ENCODE results near the gene DNMT3L. TPM values are rescaled to one million over a fixed set of nuclear protein-coding genes. Genes with fewer than 3 reads are reported as not detected.
"Not testable (repeated sequence)": the region's sequence is repeated elsewhere in the genome, so short reads cannot be mapped to it uniquely, and the experiment has no call there.

The DNMT3L gene
- total and polyA plus RNA-seq, 4 experiments from 2014 or later = not detected

DNA sequence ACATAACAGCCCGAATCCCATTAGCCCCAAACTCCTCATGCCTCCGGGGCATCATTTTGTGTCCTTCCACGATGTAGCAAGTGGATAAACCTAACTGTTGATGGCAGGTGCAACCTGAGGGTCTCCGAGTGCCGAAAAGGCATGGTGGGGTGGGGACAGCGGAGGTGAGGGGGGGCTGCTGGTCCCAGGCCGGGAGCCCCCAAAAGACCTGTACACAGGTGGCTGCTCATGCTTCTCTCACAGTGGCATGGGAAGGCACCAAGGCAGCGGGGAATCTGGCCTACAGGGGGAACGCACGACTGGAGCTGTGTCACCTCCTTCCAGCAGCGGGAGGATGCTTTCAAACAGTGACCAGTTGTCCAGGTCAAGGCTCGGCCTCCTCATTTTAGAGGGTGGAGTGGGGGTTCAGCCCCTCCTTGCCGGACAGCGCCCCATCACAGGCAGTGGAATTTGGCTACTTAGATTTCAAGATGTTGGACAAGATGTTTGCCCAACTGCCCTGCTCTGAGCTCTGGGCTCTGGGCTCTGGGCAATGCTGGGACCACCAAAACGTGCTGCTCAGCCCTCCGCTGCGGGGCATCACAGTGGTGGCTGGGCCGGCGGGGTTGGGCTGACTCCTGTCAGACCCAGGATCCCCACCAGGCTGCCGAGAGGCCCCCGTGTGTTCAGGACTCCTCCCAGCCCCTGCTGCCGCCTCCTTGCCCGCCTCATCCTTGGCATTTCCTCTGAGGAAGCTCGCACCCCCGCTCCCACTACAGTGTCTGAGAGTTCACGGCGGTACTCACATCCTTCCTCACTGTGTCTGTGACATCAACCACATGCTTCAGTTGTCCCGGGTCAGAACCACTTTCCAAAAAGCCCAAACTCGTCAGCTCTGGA lies 7.6 kb downstream of the DNMT3L start:
- Histone ChIP-seq H3K27ac (ENCODE audit: low read depth, low read length) (no peak overlapping the region), H3K27me3 (ENCODE audit: insufficient read depth, low read length) (no peaks in the 10 kb centered on the region), H3K4me3 (ENCODE audit: low read length in 2 of 2) (no peak overlapping the region), H3K36me3 (ENCODE audit: insufficient read depth, low read length) (no peaks in the 10 kb centered on the region), H3K9me3 (ENCODE audit: control insufficient read depth in 1 of 2, low read length in 2 of 2) (no peaks in the 10 kb centered on the region), H3K4me1 (ENCODE audit: insufficient read depth, low read length) (no peaks in the 10 kb centered on the region)
- no peak for DNase-seq
- Mint-ChIP-seq H3K4me1 (no peaks in the 10 kb centered on the region), H3K27me3 (no peaks in the 10 kb centered on the region), H3K9me3 (no peaks in the 10 kb centered on the region), H3K36me3 (no peaks in the 10 kb centered on the region), H3K27ac (peak overlapping the region in 2 of 7 donors; percentile 38 to 52), H3K4me3 (no peak overlapping the region)
- intact Hi-C loops (cut with micrococcal nuclease) = no loop called here
- CTCF ChIA-PET (ENCODE audit: partially characterized antibody) = no interaction called here
- POLR2A ChIA-PET (ENCODE audit: partially characterized antibody) = no interaction called here

DNA sequence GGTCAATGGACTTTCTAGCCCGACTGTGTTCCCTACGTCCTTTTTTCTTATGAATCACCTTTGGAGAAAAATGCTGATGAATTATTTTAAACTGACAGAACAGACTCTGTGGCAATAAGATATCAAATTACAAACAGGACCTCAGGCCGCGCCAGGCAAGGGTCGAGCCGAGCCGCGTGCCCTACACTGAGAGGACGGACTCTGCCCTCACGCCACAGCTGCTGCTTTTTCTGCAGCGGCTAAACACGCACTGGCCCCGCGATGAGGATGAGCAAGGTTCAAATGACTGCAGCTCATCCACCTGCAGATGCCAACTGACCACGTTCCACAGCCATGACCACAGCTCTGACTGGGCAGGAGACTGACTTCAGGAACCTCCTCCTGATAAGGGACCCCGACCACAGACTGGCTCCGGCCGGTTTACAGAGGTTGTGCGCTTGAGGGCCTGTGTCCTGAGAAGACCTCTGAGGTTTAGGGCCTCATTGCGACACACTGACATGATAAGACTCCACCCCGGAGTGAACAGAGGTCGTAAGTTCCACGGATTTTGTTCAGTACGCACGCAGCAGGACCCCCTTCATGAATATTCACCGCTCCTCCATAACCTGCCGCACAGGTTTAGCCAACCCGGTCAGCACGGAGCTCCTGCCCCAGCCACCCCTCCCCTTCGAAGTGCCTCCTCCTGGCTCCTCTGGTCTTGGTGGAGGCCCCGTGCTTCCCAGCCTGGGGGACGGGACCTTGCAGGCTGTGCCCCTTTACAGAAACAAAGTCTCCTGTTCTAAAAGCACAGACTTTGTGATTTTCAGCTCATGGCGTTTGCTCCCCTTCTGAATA lies 12.3 kb downstream of the DNMT3L start:
- H3K4me1 ChIP-seq (ENCODE audit: insufficient read depth, low read length); H3K27ac Mint-ChIP-seq; H3K9me3 ChIP-seq (ENCODE audit: control insufficient read depth in 1 of 2, low read length in 2 of 2); H3K4me3 ChIP-seq (ENCODE audit: low read length in 2 of 2); H3K4me3 Mint-ChIP-seq; H3K27me3 ChIP-seq (ENCODE audit: insufficient read depth, low read length); H3K27me3 Mint-ChIP-seq; H3K4me1 Mint-ChIP-seq; H3K36me3 Mint-ChIP-seq; H3K9me3 Mint-ChIP-seq; H3K36me3 ChIP-seq (ENCODE audit: insufficient read depth, low read length); DNase-seq; intact Hi-C loops (cut with micrococcal nuclease); H3K27ac ChIP-seq (ENCODE audit: low read depth, low read length); POLR2A ChIA-PET (ENCODE audit: partially characterized antibody); CTCF ChIA-PET (ENCODE audit: partially characterized antibody): not testable (repeated sequence)

DNA sequence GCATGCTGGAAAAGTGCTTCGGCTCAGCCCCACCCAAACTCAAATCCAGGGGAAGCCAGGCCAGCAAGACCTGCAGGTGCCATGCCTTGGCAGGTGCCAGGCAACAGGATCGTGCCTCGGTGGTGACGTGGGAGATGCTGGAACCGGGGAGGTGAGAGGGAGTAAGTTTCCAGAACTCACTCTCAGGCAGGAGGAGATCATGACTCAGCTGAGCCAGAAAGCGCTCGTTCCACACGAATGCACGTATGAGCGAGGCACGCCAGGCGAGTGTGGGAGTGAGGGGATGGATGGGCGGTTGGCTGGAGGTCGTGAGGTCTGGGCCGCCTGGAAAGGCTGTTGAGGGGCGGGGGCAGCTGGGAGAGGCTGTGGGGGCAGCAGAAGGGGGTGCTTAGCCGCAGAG lies 13.8 kb downstream of the DNMT3L start:
- H3K4me1 Mint-ChIP-seq; H3K4me3 ChIP-seq (ENCODE audit: low read length in 2 of 2); H3K36me3 Mint-ChIP-seq; H3K9me3 Mint-ChIP-seq; H3K27me3 Mint-ChIP-seq; CTCF ChIA-PET (ENCODE audit: partially characterized antibody); DNase-seq; H3K36me3 ChIP-seq (ENCODE audit: insufficient read depth, low read length); H3K27me3 ChIP-seq (ENCODE audit: insufficient read depth, low read length); H3K4me1 ChIP-seq (ENCODE audit: insufficient read depth, low read length); H3K27ac Mint-ChIP-seq; H3K4me3 Mint-ChIP-seq; H3K27ac ChIP-seq (ENCODE audit: low read depth, low read length); H3K9me3 ChIP-seq (ENCODE audit: control insufficient read depth in 1 of 2, low read length in 2 of 2); POLR2A ChIA-PET (ENCODE audit: partially characterized antibody); intact Hi-C loops (cut with micrococcal nuclease): not testable (repeated sequence)

DNA sequence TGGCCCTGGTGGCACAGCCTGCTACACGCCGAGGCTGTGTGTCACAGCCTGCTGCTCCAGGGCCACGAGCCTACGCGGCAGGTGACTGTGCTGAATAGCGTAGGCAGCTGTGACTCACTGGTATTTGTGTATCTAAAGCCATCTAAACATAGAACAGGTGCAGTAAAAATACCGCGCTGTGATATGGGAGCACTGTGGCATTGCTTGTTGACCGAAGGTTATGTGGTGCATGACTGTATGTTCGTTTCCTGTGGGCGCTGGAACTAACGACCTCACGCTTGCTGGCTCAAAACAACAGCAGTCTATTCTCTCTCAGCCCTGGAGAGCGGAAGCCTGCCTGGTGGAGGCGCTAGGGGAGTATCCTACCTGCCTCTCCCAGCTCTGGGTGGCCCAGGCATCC lies 17.7 kb downstream of the DNMT3L start:
- POLR2A ChIA-PET (ENCODE audit: partially characterized antibody); H3K36me3 ChIP-seq (ENCODE audit: insufficient read depth, low read length); DNase-seq; H3K9me3 ChIP-seq (ENCODE audit: control insufficient read depth in 1 of 2, low read length in 2 of 2); H3K4me1 ChIP-seq (ENCODE audit: insufficient read depth, low read length); H3K27me3 ChIP-seq (ENCODE audit: insufficient read depth, low read length); H3K27ac ChIP-seq (ENCODE audit: low read depth, low read length); H3K4me3 Mint-ChIP-seq; intact Hi-C loops (cut with micrococcal nuclease); H3K4me1 Mint-ChIP-seq; H3K36me3 Mint-ChIP-seq; H3K9me3 Mint-ChIP-seq; H3K4me3 ChIP-seq (ENCODE audit: low read length in 2 of 2); CTCF ChIA-PET (ENCODE audit: partially characterized antibody); H3K27ac Mint-ChIP-seq; H3K27me3 Mint-ChIP-seq: not testable (repeated sequence)

DNA sequence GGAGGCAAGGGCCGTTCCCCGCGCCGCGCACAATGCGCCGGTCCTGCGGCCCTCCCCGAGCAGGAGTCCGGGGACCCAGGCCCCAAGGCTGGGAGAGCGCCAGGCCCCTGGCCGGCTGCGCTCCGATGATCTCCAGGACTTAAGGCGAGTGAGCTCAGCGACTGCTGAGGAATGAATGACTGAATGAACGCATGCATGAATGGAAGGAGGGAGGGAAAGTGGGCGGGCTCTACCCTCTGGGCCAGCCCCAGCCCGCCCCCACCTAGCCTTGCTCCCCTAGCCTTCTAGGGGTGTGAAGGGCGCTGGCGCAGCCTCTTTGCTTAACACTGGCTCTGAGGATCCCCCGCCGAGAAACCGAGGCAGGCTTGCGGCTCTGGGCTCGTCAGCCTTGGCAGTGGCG lies 20.4 kb downstream of the DNMT3L start:
- H3K9me3 Mint-ChIP-seq; DNase-seq; H3K4me3 Mint-ChIP-seq; H3K27ac ChIP-seq (ENCODE audit: low read depth, low read length); H3K27me3 ChIP-seq (ENCODE audit: insufficient read depth, low read length); H3K4me1 Mint-ChIP-seq; POLR2A ChIA-PET (ENCODE audit: partially characterized antibody); H3K4me3 ChIP-seq (ENCODE audit: low read length in 2 of 2); H3K4me1 ChIP-seq (ENCODE audit: insufficient read depth, low read length); CTCF ChIA-PET (ENCODE audit: partially characterized antibody); H3K27ac Mint-ChIP-seq; H3K27me3 Mint-ChIP-seq; H3K36me3 ChIP-seq (ENCODE audit: insufficient read depth, low read length); H3K9me3 ChIP-seq (ENCODE audit: control insufficient read depth in 1 of 2, low read length in 2 of 2); intact Hi-C loops (cut with micrococcal nuclease); H3K36me3 Mint-ChIP-seq: not testable (repeated sequence)

DNA sequence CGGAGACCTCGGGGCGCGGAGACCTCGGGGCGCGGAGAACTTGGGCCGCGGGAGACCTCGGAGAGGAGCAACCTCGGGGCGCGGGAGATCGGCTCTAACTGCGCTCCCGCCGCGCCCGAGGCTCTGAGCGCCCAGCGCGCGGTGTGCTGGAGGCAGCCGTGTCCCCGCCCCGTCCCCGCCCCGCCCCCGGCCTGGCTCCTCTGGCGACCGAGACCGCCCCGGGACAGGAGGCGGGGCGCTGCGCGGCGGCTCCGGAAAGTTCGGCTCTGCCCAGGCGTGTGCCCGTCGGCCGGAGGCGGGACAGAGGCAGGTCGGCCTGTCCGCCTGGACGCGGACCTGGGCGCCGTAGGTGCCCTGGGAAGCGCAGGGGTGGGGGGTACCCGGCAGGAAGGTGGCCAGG lies 20.9 kb downstream of the DNMT3L start, which contains the start of gene ICOSLG:
Gene ICOSLG, minus strand, starts transcription at position 102 of the 400 bp plus-strand sequence. CDS start 126 bp downstream, outside the sequence.
- H3K27ac Mint-ChIP-seq; H3K4me1 ChIP-seq (ENCODE audit: insufficient read depth, low read length); CTCF ChIA-PET (ENCODE audit: partially characterized antibody); H3K4me1 Mint-ChIP-seq; DNase-seq; H3K36me3 Mint-ChIP-seq; H3K9me3 ChIP-seq (ENCODE audit: control insufficient read depth in 1 of 2, low read length in 2 of 2); H3K4me3 Mint-ChIP-seq; H3K4me3 ChIP-seq (ENCODE audit: low read length in 2 of 2); POLR2A ChIA-PET (ENCODE audit: partially characterized antibody); intact Hi-C loops (cut with micrococcal nuclease); H3K9me3 Mint-ChIP-seq; H3K36me3 ChIP-seq (ENCODE audit: insufficient read depth, low read length); H3K27me3 ChIP-seq (ENCODE audit: insufficient read depth, low read length); H3K27me3 Mint-ChIP-seq; H3K27ac ChIP-seq (ENCODE audit: low read depth, low read length): not testable (repeated sequence)

DNA sequence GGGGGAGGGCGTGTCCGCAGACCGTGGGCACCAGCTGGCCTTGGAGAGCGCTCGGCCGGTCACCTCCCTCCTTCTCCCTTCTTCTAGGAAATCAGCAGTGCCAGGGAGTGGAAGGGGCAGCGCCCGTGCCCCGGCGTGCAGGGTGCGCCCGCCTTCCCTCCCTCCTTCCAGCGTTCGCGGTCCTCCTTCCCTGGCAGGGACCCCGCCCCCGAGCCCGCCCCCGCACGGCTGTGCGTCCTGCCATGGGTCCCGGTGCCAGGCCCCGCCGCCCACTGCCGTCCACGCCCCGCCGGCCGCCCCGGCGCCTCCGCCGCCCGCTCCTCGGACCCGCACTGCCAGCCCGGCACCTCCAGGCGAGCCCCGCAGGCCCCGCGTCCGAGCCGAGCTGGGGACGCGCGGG lies 21.3 kb downstream of the DNMT3L start:
- H3K4me1 Mint-ChIP-seq; H3K9me3 Mint-ChIP-seq; H3K27ac Mint-ChIP-seq; intact Hi-C loops (cut with micrococcal nuclease); H3K4me1 ChIP-seq (ENCODE audit: insufficient read depth, low read length); DNase-seq; H3K4me3 ChIP-seq (ENCODE audit: low read length in 2 of 2); POLR2A ChIA-PET (ENCODE audit: partially characterized antibody); H3K27me3 Mint-ChIP-seq; H3K27me3 ChIP-seq (ENCODE audit: insufficient read depth, low read length); H3K9me3 ChIP-seq (ENCODE audit: control insufficient read depth in 1 of 2, low read length in 2 of 2); H3K27ac ChIP-seq (ENCODE audit: low read depth, low read length); H3K36me3 ChIP-seq (ENCODE audit: insufficient read depth, low read length); H3K4me3 Mint-ChIP-seq; H3K36me3 Mint-ChIP-seq; CTCF ChIA-PET (ENCODE audit: partially characterized antibody): not testable (repeated sequence)

Data from CD4-positive, alpha-beta memory T cell (primary cell).